Mesendoderm (in vitro differentiated cells): Measurements from ENCODE around the gene VWF.
"Not testable (repeated sequence)": the region's sequence is repeated elsewhere in the genome, so short reads cannot be mapped to it uniquely, and the experiment has no call there.

Experiments
- DNase-seq: peaks from one replicate; pipeline ENCODE4 v3.0.0; 2013
- H2AK5ac ChIP-seq: 2 replicates; pipeline ENCODE4 v1.6.1; 2013; ENCODE audit warnings: low read length, inconsistent platforms
- H2BK120ac ChIP-seq: 2 replicates; pipeline ENCODE4 v1.6.1; 2013; ENCODE audit warnings: low read depth, mild to moderate bottlenecking, low read length, moderate library complexity, mixed read lengths
- H2BK15ac ChIP-seq: replicated peaks from 2 replicates; pipeline ENCODE4 v1.6.1; 2013; ENCODE audit warnings: low read depth, mild to moderate bottlenecking, moderate library complexity
- H2BK5ac ChIP-seq: 2 replicates; pipeline ENCODE4 v1.6.1; 2013; ENCODE audit warnings: low read length, inconsistent platforms
- H3K18ac ChIP-seq: 2 replicates; pipeline ENCODE4 v1.6.1; 2013; ENCODE audit warnings: mild to moderate bottlenecking, low read length, mixed read lengths
- H3K23ac ChIP-seq: one replicate; pipeline ENCODE4 v1.6.1; 2013; ENCODE audit warnings: low read length
- H3K27ac ChIP-seq: 2 replicates; pipeline ENCODE4 v1.5.1; 2013; ENCODE audit warnings: low read depth, mild to moderate bottlenecking, inconsistent platforms, low read length, moderate library complexity
- H3K27me3 ChIP-seq: 2 replicates; pipeline ENCODE4 v1.6.1; 2013; ENCODE audit warnings: low read length, control low read depth, mild to moderate bottlenecking, inconsistent platforms; ENCODE audit not compliant: insufficient read depth, poor library complexity
- H3K36me3 ChIP-seq: 2 replicates; pipeline ENCODE4 v1.6.1; 2013; ENCODE audit warnings: low read length, inconsistent platforms; ENCODE audit not compliant: control insufficient read depth, insufficient read depth
- H3K4ac ChIP-seq: one replicate; pipeline ENCODE4 v1.6.1; 2013; ENCODE audit warnings: low read depth, mild to moderate bottlenecking, low read length, moderate library complexity
- H3K4me1 ChIP-seq: 2 replicates; pipeline ENCODE4 v1.6.1; 2013; ENCODE audit warnings: low read depth, low read length, inconsistent platforms; ENCODE audit not compliant: control insufficient read depth
- H3K4me2 ChIP-seq: 2 replicates; pipeline ENCODE4 v1.6.1; 2013; ENCODE audit warnings: low read length
- H3K4me3 ChIP-seq: 2 replicates; pipeline ENCODE4 v1.5.1; 2013; ENCODE audit warnings: mild to moderate bottlenecking, low read length
- H3K56ac ChIP-seq: one replicate; pipeline ENCODE4 v1.6.1; 2013; ENCODE audit warnings: low read length
- H3K79me1 ChIP-seq: 2 replicates; pipeline ENCODE4 v1.6.1; 2013; ENCODE audit warnings: low read length, inconsistent platforms
- H3K79me2 ChIP-seq: 2 replicates; pipeline ENCODE4 v1.6.1; 2013; ENCODE audit warnings: mild to moderate bottlenecking, low read length; ENCODE audit not compliant: control insufficient read depth, insufficient read depth
- H3K9ac ChIP-seq: 2 replicates; pipeline ENCODE4 v1.6.1; 2013; ENCODE audit warnings: low read length, inconsistent platforms
- H4K5ac ChIP-seq: one replicate; pipeline ENCODE4 v1.6.1; 2013; ENCODE audit warnings: low read length
- H4K8ac ChIP-seq: one replicate; pipeline ENCODE4 v1.6.1; 2013; ENCODE audit warnings: low read depth, mild to moderate bottlenecking, control low read depth, low read length, moderate library complexity
- WGBS: extraction: QIAGEN DNeasy Blood & Tissue Kit; methylation state at CpG from one replicate; pipeline ENCODE4 v1.1.7; 2013; ENCODE audit warnings: low lambda C conversion rate, missing lambda C conversion rate; ENCODE audit not compliant: insufficient coverage; ENCODE audit errors: extremely low coverage; 5-methylcytosine and 5-hydroxymethylcytosine counted together

Gene VWF

DNA sequence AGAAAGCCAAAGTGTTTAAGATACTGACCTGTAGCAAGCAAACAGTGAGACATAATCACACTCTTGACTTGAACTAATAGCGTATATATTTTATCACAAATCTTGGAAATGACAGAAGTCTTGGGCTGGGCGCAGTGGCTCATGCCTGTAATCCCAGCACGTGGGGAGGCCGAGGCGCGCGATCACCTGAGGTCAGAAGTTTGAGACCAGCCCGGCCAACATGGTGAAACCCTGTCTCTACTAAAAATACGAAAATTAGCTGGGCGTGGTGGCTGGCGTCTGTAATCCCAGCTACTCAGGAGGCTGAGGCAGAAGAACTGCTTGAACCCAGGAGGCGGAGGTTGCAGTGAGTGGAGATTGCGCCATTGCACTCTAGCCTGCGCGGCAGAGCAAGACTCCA is 24.3 kb upstream of the VWF start:
- H3K9ac ChIP-seq: not testable (repeated sequence)

DNA sequence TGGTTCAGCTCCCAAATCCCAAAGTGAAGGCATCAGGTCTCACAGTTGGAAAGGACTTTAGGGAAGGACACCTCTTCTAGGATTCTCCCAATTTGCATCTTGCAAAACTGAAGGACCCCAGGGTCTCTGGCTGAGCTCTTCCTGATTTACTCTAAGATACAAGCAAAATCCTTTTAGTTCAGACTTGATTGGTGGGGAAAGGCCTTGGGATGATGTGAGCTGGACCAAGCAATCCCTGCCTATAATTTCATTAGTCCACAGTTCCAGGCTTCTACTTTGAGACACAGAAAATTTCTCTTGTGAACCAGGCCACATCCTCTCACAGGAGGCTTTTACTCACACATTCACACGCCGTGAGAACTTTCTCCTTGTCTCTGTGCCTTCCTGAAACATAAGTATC is 23.6 kb upstream of the VWF start:
- H3K4me3 ChIP-seq: no peak overlapping the region
- WGBS: no CpG with 5 or more reads among the region's 2 CpGs
- no peak overlapping the region for H2BK15ac ChIP-seq
- no peak overlapping the region for H3K27ac ChIP-seq
- no peaks in the 10 kb centered on the region for H3K79me2 ChIP-seq
- no peaks in the 10 kb centered on the region for H3K79me1 ChIP-seq
- H3K18ac ChIP-seq: no peak overlapping the region
- H3K4me2 ChIP-seq: no peak overlapping the region
- H3K36me3 ChIP-seq: no peaks in the 10 kb centered on the region
- H3K23ac ChIP-seq: no peak overlapping the region
- no peak overlapping the region for H3K4ac ChIP-seq
- no peak overlapping the region for H4K5ac ChIP-seq
- H3K9ac ChIP-seq: no peak overlapping the region
- H2BK5ac ChIP-seq: no peak overlapping the region
- DNase-seq: no peak
- H3K27me3 ChIP-seq: no peaks in the 10 kb centered on the region
- H3K56ac ChIP-seq: no peak overlapping the region
- no peak overlapping the region for H2AK5ac ChIP-seq
- H2BK120ac ChIP-seq: no peak overlapping the region
- no peaks in the 10 kb centered on the region for H3K4me1 ChIP-seq
- H4K8ac ChIP-seq: no peak overlapping the region

More for the DNA sequence above, 24.3 kb upstream of the VWF start:
- H3K56ac ChIP-seq, H3K4me2 ChIP-seq, H2BK5ac ChIP-seq, H2BK120ac ChIP-seq, H4K5ac ChIP-seq, H3K27me3 ChIP-seq, H2AK5ac ChIP-seq, H3K36me3 ChIP-seq, H3K23ac ChIP-seq, H3K79me2 ChIP-seq, H3K4me1 ChIP-seq, H3K4ac ChIP-seq, DNase-seq, H4K8ac ChIP-seq, H3K4me3 ChIP-seq, H3K18ac ChIP-seq, H3K27ac ChIP-seq, H3K79me1 ChIP-seq, H2BK15ac ChIP-seq: not testable (repeated sequence)
- no CpG with 5 or more reads among the region's 15 CpGs for WGBS

DNA sequence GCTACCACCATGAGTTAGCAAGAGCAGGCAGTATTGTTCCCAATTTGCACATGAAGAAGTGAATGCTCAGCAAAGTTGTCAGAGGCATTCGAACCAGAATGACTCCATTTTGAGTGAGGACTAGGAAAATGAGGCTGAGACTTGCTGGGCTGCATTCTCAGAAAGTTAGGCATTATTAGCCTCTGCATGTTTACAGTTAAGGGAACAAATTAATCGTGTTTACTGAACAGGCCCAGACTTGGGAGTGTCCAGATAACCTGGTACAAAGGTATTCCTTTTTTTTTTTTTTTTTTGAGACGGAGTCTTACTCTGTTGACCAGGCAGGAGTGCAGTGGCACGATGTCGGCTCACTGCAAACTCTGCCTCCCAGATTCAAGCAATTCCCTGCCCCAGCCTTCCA is 22.5 kb upstream of the VWF start:
- Histone ChIP-seq H3K27ac (no peak overlapping the region), H3K4me2 (no peak overlapping the region), H3K4ac (no peak overlapping the region), H3K79me2 (no peaks in the 10 kb centered on the region), H4K8ac (no peak overlapping the region), H4K5ac (no peak overlapping the region), H3K23ac (no peak overlapping the region), H2BK5ac (no peak overlapping the region), H3K4me3 (no peak overlapping the region), H3K9ac (no peak overlapping the region), H2BK120ac (no peak overlapping the region), H3K18ac (no peak overlapping the region), H3K56ac (no peak overlapping the region), H3K27me3 (no peaks in the 10 kb centered on the region), H2AK5ac (no peak overlapping the region), H3K79me1 (no peaks in the 10 kb centered on the region), H3K36me3 (no peaks in the 10 kb centered on the region), H3K4me1 (no peaks in the 10 kb centered on the region), H2BK15ac (no peak overlapping the region)
- no peak for DNase-seq
- no CpG with 5 or more reads among the region's 5 CpGs for WGBS

DNA sequence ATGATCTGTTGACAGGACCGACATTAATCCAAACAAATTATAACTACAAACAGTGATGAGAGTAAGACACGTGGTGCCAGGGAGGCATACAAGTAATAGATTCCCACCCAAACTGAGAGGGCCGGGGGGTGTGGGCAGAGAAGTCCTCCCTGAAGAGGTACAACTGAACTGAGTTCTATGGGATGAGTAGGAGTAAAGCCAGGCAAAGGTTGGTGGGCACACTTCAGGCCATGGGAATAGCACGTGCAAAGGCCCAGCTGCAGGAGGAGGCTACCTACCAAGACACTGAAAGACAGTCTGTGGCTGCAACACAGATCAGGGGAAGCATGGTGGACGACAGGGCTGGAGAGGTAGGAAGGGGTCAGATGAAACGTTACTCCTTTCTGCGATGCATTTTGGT is 22.0 kb upstream of the VWF start:
- Histone ChIP-seq H2AK5ac (no peak overlapping the region), H3K4me3 (no peak overlapping the region), H3K27ac (no peak overlapping the region), H3K36me3 (no peaks in the 10 kb centered on the region), H3K27me3 (no peaks in the 10 kb centered on the region), H3K4ac (no peak overlapping the region), H2BK120ac (no peak overlapping the region), H3K79me1 (no peaks in the 10 kb centered on the region), H3K23ac (no peak overlapping the region), H4K8ac (no peak overlapping the region), H3K9ac (no peak overlapping the region), H3K4me2 (no peak overlapping the region), H4K5ac (no peak overlapping the region), H3K79me2 (no peaks in the 10 kb centered on the region), H3K56ac (no peak overlapping the region), H2BK15ac (no peak overlapping the region), H2BK5ac (no peak overlapping the region), H3K18ac (no peak overlapping the region), H3K4me1 (no peaks in the 10 kb centered on the region)
- DNase-seq: no peak
- no CpG with 5 or more reads among the region's 7 CpGs for WGBS

DNA sequence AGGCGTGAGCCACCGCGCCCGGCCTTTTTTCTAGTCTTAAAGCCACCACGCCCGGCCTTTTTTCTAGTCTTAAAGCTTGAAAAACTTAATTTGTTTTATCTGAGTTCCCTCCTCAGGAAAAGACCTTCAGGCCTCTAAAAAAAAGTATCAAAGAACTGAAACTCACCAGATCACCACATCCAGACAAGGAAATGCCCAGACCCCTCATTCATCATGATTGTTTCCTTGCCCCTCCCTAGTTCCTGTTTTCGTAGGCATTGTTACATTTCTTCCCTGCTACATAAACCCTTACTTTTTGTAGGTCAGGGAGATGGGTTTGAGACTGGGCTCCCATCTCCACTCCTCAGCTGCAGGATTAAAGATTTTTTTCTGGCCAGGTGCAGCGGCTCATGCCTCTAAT is 21.1 kb upstream of the VWF start:
- no peak overlapping the region for H2AK5ac ChIP-seq
- no peak overlapping the region for H3K56ac ChIP-seq
- no peaks in the 10 kb centered on the region for H3K79me1 ChIP-seq
- H2BK120ac ChIP-seq: no peak overlapping the region
- H4K5ac ChIP-seq: no peak overlapping the region
- H2BK15ac ChIP-seq: no peak overlapping the region
- no peak overlapping the region for H3K4me3 ChIP-seq
- H3K4me2 ChIP-seq: no peak overlapping the region
- H3K18ac ChIP-seq: no peak overlapping the region
- H3K27me3 ChIP-seq: no peaks in the 10 kb centered on the region
- no peak overlapping the region for H4K8ac ChIP-seq
- DNase-seq: no peak
- H3K4me1 ChIP-seq: no peaks in the 10 kb centered on the region
- no peak overlapping the region for H3K27ac ChIP-seq
- H3K79me2 ChIP-seq: no peaks in the 10 kb centered on the region
- no peak overlapping the region for H3K9ac ChIP-seq
- no peak overlapping the region for H2BK5ac ChIP-seq
- H3K23ac ChIP-seq: no peak overlapping the region
- H3K36me3 ChIP-seq: no peaks in the 10 kb centered on the region
- WGBS: no CpG with 5 or more reads among the region's 8 CpGs
- no peak overlapping the region for H3K4ac ChIP-seq

DNA sequence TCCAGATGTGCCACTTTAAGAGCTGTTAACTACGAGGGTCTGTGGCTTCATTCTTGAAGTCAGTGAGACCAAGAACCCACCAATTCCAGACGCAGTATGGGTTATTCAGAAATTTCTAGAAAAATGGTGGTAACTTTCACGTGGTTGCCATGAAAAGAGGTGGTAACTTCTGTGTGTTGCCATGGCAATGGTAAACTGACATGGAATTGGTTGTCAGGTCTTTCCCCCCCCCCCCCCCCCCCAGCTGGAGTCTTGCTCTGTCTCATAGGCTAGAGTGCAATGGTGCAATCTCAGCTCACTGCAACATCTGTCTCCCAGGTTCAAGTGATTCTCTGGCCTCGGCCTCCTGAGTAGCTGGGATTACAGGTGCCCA is 18.8 kb upstream of the VWF start:
- H3K56ac ChIP-seq: no peak overlapping the region
- H3K23ac ChIP-seq: no peak overlapping the region
- no peaks in the 10 kb centered on the region for H3K79me2 ChIP-seq
- no peak overlapping the region for H4K8ac ChIP-seq
- no peak overlapping the region for H2BK120ac ChIP-seq
- H3K27me3 ChIP-seq: no peaks in the 10 kb centered on the region
- no peak for DNase-seq
- no peaks in the 10 kb centered on the region for H3K4me1 ChIP-seq
- H3K27ac ChIP-seq: no peak overlapping the region
- no peak overlapping the region for H2BK15ac ChIP-seq
- no peak overlapping the region for H2AK5ac ChIP-seq
- WGBS: no CpG with 5 or more reads among the region's 4 CpGs
- no peaks in the 10 kb centered on the region for H3K79me1 ChIP-seq
- no peak overlapping the region for H3K18ac ChIP-seq
- H3K4me3 ChIP-seq: no peak overlapping the region
- H3K4ac ChIP-seq: no peak overlapping the region
- no peak overlapping the region for H4K5ac ChIP-seq
- no peak overlapping the region for H2BK5ac ChIP-seq
- H3K9ac ChIP-seq: no peak overlapping the region
- no peaks in the 10 kb centered on the region for H3K36me3 ChIP-seq
- H3K4me2 ChIP-seq: no peak overlapping the region
